SK-N-SH (cell line): ENCODE measurements around the gene SNRNP27. TPM values are rescaled to one million over a fixed set of nuclear protein-coding genes. Genes with fewer than 3 reads are reported as not detected.

Experiments used
- CTCF ChIA-PET: fragments of 300-600, 350-600 bp; formaldehyde crosslinking; extraction: SDS; loops from one replicate; lab custom pipeline; 2021; lab: Yijun Ruan, JAX
- POLR2A ChIA-PET: fragments of 350-600 bp; sonication (Branson Sonifier 250); formaldehyde crosslinking; extraction: SDS; loops from one replicate; lab custom pipeline; 2020; ENCODE audit warnings: antibody characterized with exemption, inconsistent platforms; lab: Yijun Ruan, JAX
- DNase-seq: peaks from one replicate; pipeline ENCODE4 v3.0.0; 2012
- H2AFZ ChIP-seq: fragments of 200-600 bp; sonication (generic); 2 replicates; pipeline ENCODE4 v1.8.1; 2016; ENCODE audit warnings: antibody characterized with exemption, mild to moderate bottlenecking, low read depth
- H3F3A ChIP-seq: fragments of 200-600 bp; sonication (generic); replicated peaks from 2 replicates; pipeline ENCODE3; 2016; ENCODE audit warnings: antibody characterized with exemption, mild to moderate bottlenecking; ENCODE audit not compliant: insufficient read depth
- H3K27ac ChIP-seq, 2 experiments: fragments of 200-500 bp in 1 of 2; fragments of 200-600 bp in 1 of 2; sonication (Bioruptor generic) in 1 of 2; sonication (generic), shearing (Covaris generic) in 1 of 2; 2 replicates each; pipeline versions ENCODE4 v1.5.1 to v1.6.1; 2014 to 2016; ENCODE audit warnings: low read depth in 2 of 2, inconsistent platforms in 1 of 2, low read length in 1 of 2, mild to moderate bottlenecking in 1 of 2, mixed read lengths in 1 of 2
- H3K27me3 ChIP-seq: fragments of 200-600 bp; sonication (generic), shearing (Covaris generic); 2 replicates; pipeline ENCODE4 v1.6.1; 2016; ENCODE audit warnings: mixed run types; ENCODE audit not compliant: insufficient read depth
- H3K36me3 ChIP-seq, 2 experiments: fragments of 200-500 bp in 1 of 2; fragments of 200-600 bp in 1 of 2; sonication (Bioruptor generic) in 1 of 2; sonication (generic) in 1 of 2; replicated peaks in 1 of 2; 2 replicates each; pipeline versions ENCODE3 to v1.5.1; 2014 to 2016; ENCODE audit warnings: low read length in 1 of 2, mild to moderate bottlenecking in 1 of 2; ENCODE audit not compliant: insufficient read depth in 2 of 2, control insufficient read depth in 1 of 2
- H3K4me1 ChIP-seq, 2 experiments: fragments of 200-500 bp in 1 of 2; fragments of 200-600 bp in 1 of 2; sonication (Bioruptor generic) in 1 of 2; sonication (generic), shearing (Covaris generic) in 1 of 2; 2 replicates each; pipeline versions ENCODE4 v1.5.1 to v1.6.1; 2014 to 2016; ENCODE audit warnings: low read depth in 1 of 2, low read length in 1 of 2, mixed run types in 1 of 2; ENCODE audit not compliant: insufficient read depth in 2 of 2, control insufficient read depth in 1 of 2
- H3K4me2 ChIP-seq: fragments of 200-600 bp; sonication (generic), shearing (Covaris generic); 2 replicates; pipeline ENCODE4 v1.6.1; 2017; ENCODE audit warnings: mixed run types
- H3K4me3 ChIP-seq, 2 experiments: fragments of 200-500 bp in 1 of 2; fragments of 200-600 bp in 1 of 2; sonication (Bioruptor generic) in 1 of 2; sonication (generic), shearing (Covaris generic) in 1 of 2; 2 replicates each; pipeline versions ENCODE4 v1.5.1 to v1.8.1; 2014 to 2016; ENCODE audit warnings: low read depth in 2 of 2, inconsistent platforms in 1 of 2, low read length in 1 of 2, mild to moderate bottlenecking in 1 of 2, mixed read lengths in 1 of 2, moderate library complexity in 1 of 2
- H3K79me2 ChIP-seq: fragments of 200-600 bp; sonication (generic); 2 replicates; pipeline ENCODE4 v1.8.1; 2017; ENCODE audit warnings: mild to moderate bottlenecking; ENCODE audit not compliant: insufficient read depth
- H3K9ac ChIP-seq: fragments of 200-600 bp; sonication (generic); 2 replicates; pipeline ENCODE4 v1.6.1; 2017; ENCODE audit warnings: mixed run types
- H3K9me2 ChIP-seq: fragments of 200-600 bp; sonication (generic); 2 replicates; pipeline ENCODE4 v1.6.1; 2017; ENCODE audit warnings: mixed run types
- H3K9me3 ChIP-seq: fragments of 200-600 bp; sonication (generic); 2 replicates; pipeline ENCODE4 v1.6.1; 2017; ENCODE audit warnings: mixed run types, mild to moderate bottlenecking, moderate library complexity
- H4K20me1 ChIP-seq: fragments of 200-600 bp; sonication (generic); 2 replicates; pipeline ENCODE4 v1.6.1; 2017; ENCODE audit warnings: mild to moderate bottlenecking, mixed run types; ENCODE audit not compliant: insufficient read depth
- CHD2 ChIP-seq: fragments of 150-350 bp; IDR thresholded peaks from 2 replicates; pipeline ENCODE4 v1.6.1; 2018; ENCODE audit warnings: low read length; ENCODE audit not compliant: partially characterized antibody
- EZH2phosphoT487 ChIP-seq: fragments of 200-600 bp; sonication (generic); IDR thresholded peaks from 2 replicates; pipeline ENCODE4 v1.6.1; 2017; ENCODE audit warnings: low read depth, mixed run types, mild to moderate bottlenecking, antibody characterized with exemption, moderate library complexity, borderline replicate concordance
- FOXM1 ChIP-seq: IDR thresholded peaks from 2 replicates; pipeline ENCODE4 v1.4.0; 2012; ENCODE audit warnings: low read depth, mild to moderate bottlenecking
- GATA2 ChIP-seq: sonication (generic); formaldehyde crosslinking; IDR thresholded peaks from 2 replicates; pipeline ENCODE4 v1.5.0; 2020; ENCODE audit warnings: mild to moderate bottlenecking, missing genetic modification reagents
- JUND ChIP-seq: IDR thresholded peaks from 2 replicates; pipeline ENCODE4 v1.4.0; 2012
- MAX ChIP-seq: IDR thresholded peaks from 2 replicates; pipeline ENCODE4 v1.4.0; 2012; ENCODE audit warnings: low read depth
- MXI1 ChIP-seq: IDR thresholded peaks from 2 replicates; pipeline ENCODE4 v1.6.1; 2012; ENCODE audit warnings: mild to moderate bottlenecking, low read depth, low read length, improper control_type of control experiment
- NFIC ChIP-seq: IDR thresholded peaks from 2 replicates; pipeline ENCODE4 v1.4.0; 2012; ENCODE audit warnings: borderline replicate concordance
- RXRA ChIP-seq: IDR thresholded peaks from 2 replicates; pipeline ENCODE4 v1.4.0; 2012; ENCODE audit warnings: low read depth, mild to moderate bottlenecking, borderline replicate concordance
- SIN3A ChIP-seq: IDR thresholded peaks from 2 replicates; pipeline ENCODE4 v1.6.1; 2012; ENCODE audit warnings: low read depth, mild to moderate bottlenecking, low read length, moderate library complexity, borderline replicate concordance
- TAF1 ChIP-seq: IDR thresholded peaks from 2 replicates; pipeline ENCODE4 v1.6.1; 2012; ENCODE audit warnings: low read depth, mild to moderate bottlenecking, low read length, moderate library complexity, borderline replicate concordance
- TEAD4 ChIP-seq: IDR thresholded peaks from 2 replicates; pipeline ENCODE4 v1.4.0; 2012; ENCODE audit warnings: mild to moderate bottlenecking, borderline replicate concordance; ENCODE audit not compliant: insufficient read depth
- YY1 ChIP-seq: IDR thresholded peaks from 2 replicates; pipeline ENCODE4 v1.4.0; 2012; ENCODE audit warnings: low read depth, mild to moderate bottlenecking
- ZBTB33 ChIP-seq: IDR thresholded peaks from 2 replicates; pipeline ENCODE4 v1.4.0; 2012; ENCODE audit warnings: low read depth, borderline replicate concordance
- whole genome bisulfite sequencing: methylation state at CpG from one replicate; pipeline ENCODE4 v1.1.6; 2017; ENCODE audit warnings: low lambda C conversion rate; 5-methylcytosine and 5-hydroxymethylcytosine counted together
- polyA plus RNA-seq, 3 experiments: library from polyadenylated mRNA; depleted of rRNA; stranded (reverse); fragments of >200 nt; gene quantifications; 2 replicates each; pipeline ENCODE4 v1.2.3, GENCODE V29; 2012
- TF ChIP-seq, protein P1 (sequence below): IDR thresholded peaks from 2 replicates; pipeline ENCODE4; 2012
- TF ChIP-seq, protein P2 (sequence below): fragments of 150-350 bp; IDR thresholded peaks from 2 replicates; pipeline ENCODE4 v1.6.1; 2016; ENCODE audit warnings: mild to moderate bottlenecking, low read depth, low read length
- TF ChIP-seq, protein P3 (sequence below): IDR thresholded peaks from 2 replicates; pipeline ENCODE4 v1.6.1; 2012; ENCODE audit warnings: mild to moderate bottlenecking, low read depth, low read length, moderate library complexity
- TF ChIP-seq, protein P4 (sequence below): IDR thresholded peaks from 2 replicates; pipeline ENCODE4 v1.4.0; 2012; ENCODE audit warnings: low read depth, borderline replicate concordance
- TF ChIP-seq, protein P5 (sequence below): fragments of 150-350 bp; IDR thresholded peaks from 2 replicates; pipeline ENCODE4 v1.6.1; 2017; ENCODE audit warnings: antibody characterized with exemption, low read length, low read depth, borderline replicate concordance

SNRNP27 gene
- polyA plus RNA-seq, 1 of the 3 experiments (the other 2 are of a cell fraction), result 68.4 TPM

GRCh38 chr2:69935011-69935410 lies 41.3 kb downstream of the SNRNP27 start:
- Histone ChIP-seq H3K27me3 (no peaks in the 10 kb centered on the region), H3K4me3 (no peak overlapping the region), H3K4me2 (no peak overlapping the region), H3K9ac (no peak overlapping the region), H3K27ac (peak overlapping the region in 1 of 2 experiments; percentile 73; a peak in 2 of 4 replicates), H3K4me1 (peaks cover 0 to 5% of the 10 kb centered on the region in 2 experiments; a peak in 1 of 4 replicates), H3K9me3 (no peaks in the 10 kb centered on the region), H2AFZ (no peak overlapping the region), H3K79me2 (no peaks in the 10 kb centered on the region), H4K20me1 (no peaks in the 10 kb centered on the region), H3K36me3 (peaks cover 16 to 25% of the 10 kb centered on the region in 2 experiments), H3F3A (peaks cover 12% of the 10 kb centered on the region), H3K9me2 (no peaks in the 10 kb centered on the region)
- TF ChIP-seq RXRA, result no peak
- no peak for TF ChIP-seq NFIC
- TF ChIP-seq, protein P1, sequence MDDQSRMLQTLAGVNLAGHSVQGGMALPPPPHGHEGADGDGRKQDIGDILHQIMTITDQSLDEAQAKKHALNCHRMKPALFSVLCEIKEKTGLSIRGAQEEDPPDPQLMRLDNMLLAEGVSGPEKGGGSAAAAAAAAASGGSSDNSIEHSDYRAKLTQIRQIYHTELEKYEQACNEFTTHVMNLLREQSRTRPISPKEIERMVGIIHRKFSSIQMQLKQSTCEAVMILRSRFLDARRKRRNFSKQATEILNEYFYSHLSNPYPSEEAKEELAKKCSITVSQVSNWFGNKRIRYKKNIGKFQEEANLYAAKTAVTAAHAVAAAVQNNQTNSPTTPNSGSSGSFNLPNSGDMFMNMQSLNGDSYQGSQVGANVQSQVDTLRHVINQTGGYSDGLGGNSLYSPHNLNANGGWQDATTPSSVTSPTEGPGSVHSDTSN, result no peak
- TF ChIP-seq, protein P2, sequence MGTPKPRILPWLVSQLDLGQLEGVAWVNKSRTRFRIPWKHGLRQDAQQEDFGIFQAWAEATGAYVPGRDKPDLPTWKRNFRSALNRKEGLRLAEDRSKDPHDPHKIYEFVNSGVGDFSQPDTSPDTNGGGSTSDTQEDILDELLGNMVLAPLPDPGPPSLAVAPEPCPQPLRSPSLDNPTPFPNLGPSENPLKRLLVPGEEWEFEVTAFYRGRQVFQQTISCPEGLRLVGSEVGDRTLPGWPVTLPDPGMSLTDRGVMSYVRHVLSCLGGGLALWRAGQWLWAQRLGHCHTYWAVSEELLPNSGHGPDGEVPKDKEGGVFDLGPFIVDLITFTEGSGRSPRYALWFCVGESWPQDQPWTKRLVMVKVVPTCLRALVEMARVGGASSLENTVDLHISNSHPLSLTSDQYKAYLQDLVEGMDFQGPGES, result no peak
- TF ChIP-seq, protein P3, sequence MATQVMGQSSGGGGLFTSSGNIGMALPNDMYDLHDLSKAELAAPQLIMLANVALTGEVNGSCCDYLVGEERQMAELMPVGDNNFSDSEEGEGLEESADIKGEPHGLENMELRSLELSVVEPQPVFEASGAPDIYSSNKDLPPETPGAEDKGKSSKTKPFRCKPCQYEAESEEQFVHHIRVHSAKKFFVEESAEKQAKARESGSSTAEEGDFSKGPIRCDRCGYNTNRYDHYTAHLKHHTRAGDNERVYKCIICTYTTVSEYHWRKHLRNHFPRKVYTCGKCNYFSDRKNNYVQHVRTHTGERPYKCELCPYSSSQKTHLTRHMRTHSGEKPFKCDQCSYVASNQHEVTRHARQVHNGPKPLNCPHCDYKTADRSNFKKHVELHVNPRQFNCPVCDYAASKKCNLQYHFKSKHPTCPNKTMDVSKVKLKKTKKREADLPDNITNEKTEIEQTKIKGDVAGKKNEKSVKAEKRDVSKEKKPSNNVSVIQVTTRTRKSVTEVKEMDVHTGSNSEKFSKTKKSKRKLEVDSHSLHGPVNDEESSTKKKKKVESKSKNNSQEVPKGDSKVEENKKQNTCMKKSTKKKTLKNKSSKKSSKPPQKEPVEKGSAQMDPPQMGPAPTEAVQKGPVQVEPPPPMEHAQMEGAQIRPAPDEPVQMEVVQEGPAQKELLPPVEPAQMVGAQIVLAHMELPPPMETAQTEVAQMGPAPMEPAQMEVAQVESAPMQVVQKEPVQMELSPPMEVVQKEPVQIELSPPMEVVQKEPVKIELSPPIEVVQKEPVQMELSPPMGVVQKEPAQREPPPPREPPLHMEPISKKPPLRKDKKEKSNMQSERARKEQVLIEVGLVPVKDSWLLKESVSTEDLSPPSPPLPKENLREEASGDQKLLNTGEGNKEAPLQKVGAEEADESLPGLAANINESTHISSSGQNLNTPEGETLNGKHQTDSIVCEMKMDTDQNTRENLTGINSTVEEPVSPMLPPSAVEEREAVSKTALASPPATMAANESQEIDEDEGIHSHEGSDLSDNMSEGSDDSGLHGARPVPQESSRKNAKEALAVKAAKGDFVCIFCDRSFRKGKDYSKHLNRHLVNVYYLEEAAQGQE, result no peak
- no peak for TF ChIP-seq ZBTB33
- TF ChIP-seq SIN3A, result no peak
- no peak for TF ChIP-seq CHD2
- TF ChIP-seq, protein P4, sequence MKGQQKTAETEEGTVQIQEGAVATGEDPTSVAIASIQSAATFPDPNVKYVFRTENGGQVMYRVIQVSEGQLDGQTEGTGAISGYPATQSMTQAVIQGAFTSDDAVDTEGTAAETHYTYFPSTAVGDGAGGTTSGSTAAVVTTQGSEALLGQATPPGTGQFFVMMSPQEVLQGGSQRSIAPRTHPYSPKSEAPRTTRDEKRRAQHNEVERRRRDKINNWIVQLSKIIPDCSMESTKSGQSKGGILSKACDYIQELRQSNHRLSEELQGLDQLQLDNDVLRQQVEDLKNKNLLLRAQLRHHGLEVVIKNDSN, result no peak
- no peak for TF ChIP-seq GATA2
- no peak for TF ChIP-seq YY1
- no peak for TF ChIP-seq JUND
- no peak for TF ChIP-seq EZH2phosphoT487
- no peak for TF ChIP-seq MAX
- no peak for TF ChIP-seq MXI1
- TF ChIP-seq FOXM1, result no peak
- TF ChIP-seq TAF1, result no peak
- TF ChIP-seq, protein P5, sequence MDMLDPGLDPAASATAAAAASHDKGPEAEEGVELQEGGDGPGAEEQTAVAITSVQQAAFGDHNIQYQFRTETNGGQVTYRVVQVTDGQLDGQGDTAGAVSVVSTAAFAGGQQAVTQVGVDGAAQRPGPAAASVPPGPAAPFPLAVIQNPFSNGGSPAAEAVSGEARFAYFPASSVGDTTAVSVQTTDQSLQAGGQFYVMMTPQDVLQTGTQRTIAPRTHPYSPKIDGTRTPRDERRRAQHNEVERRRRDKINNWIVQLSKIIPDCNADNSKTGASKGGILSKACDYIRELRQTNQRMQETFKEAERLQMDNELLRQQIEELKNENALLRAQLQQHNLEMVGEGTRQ, result no peak
- no peak for TF ChIP-seq TEAD4
- no peak for DNase-seq
- ChIA-PET CTCF (no interaction called here), POLR2A (no interaction called here)
- WGBS, result 97% methylated on average over 5 of the region's 5 CpGs
